Trophoblast cell (in vitro differentiated cells and primary cell): Measurements from ENCODE around the gene PPP2R5E.
"Not testable (repeated sequence)": the region's sequence is repeated elsewhere in the genome, so short reads cannot be mapped to it uniquely, and the experiment has no call there.

Source experiments
- DNase-seq, 2 donors: peaks; one replicate each; pipeline ENCODE4 v3.0.0-alpha.2; 2016
- H2AFZ ChIP-seq: 2 replicates; pipeline ENCODE4 v1.6.1; 2013; ENCODE audit warnings: low read length, moderate library complexity, mild to moderate bottlenecking; ENCODE audit not compliant: insufficient read depth, poor library complexity
- H2AK5ac ChIP-seq: 2 replicates; pipeline ENCODE4 v1.6.1; 2013; ENCODE audit warnings: mild to moderate bottlenecking, low read length
- H2BK120ac ChIP-seq: 2 replicates; pipeline ENCODE4 v1.6.1; 2013; ENCODE audit warnings: low read length, mild to moderate bottlenecking, moderate library complexity; ENCODE audit not compliant: insufficient read depth, poor library complexity
- H2BK12ac ChIP-seq: 2 replicates; pipeline ENCODE4 v1.6.1; 2013; ENCODE audit warnings: mild to moderate bottlenecking, low read length, moderate library complexity
- H2BK5ac ChIP-seq: 2 replicates; pipeline ENCODE4 v1.6.1; 2013; ENCODE audit warnings: low read length, low read depth, moderate library complexity, mild to moderate bottlenecking; ENCODE audit not compliant: poor library complexity
- H3K14ac ChIP-seq: 2 replicates; pipeline ENCODE4 v1.6.1; 2013; ENCODE audit warnings: mild to moderate bottlenecking, low read length
- H3K18ac ChIP-seq: 2 replicates; pipeline ENCODE4 v1.6.1; 2013; ENCODE audit warnings: mild to moderate bottlenecking, low read length
- H3K23ac ChIP-seq: 2 replicates; pipeline ENCODE4 v1.6.1; 2013; ENCODE audit warnings: low read length
- H3K27ac ChIP-seq: 2 replicates; pipeline ENCODE4 v1.5.1; 2013; ENCODE audit warnings: low read depth, mild to moderate bottlenecking, inconsistent platforms, low read length, moderate library complexity
- H3K27me3 ChIP-seq: 2 replicates; pipeline ENCODE4 v1.6.1; 2013; ENCODE audit warnings: inconsistent platforms, mild to moderate bottlenecking, low read length, moderate library complexity; ENCODE audit not compliant: insufficient read depth
- H3K36me3 ChIP-seq, 2 experiments: 1 replicate in 1 of 2; 2 replicates in 1 of 2; pipeline ENCODE4 v1.6.1; 2013; ENCODE audit warnings: low read length in 2 of 2, mild to moderate bottlenecking in 2 of 2, moderate library complexity in 1 of 2; ENCODE audit not compliant: insufficient read depth in 2 of 2, control insufficient read depth in 1 of 2
- H3K4ac ChIP-seq: 2 replicates; pipeline ENCODE4 v1.6.1; 2013; ENCODE audit warnings: low read depth, mild to moderate bottlenecking, low read length, moderate library complexity
- H3K4me1 ChIP-seq, 2 experiments: 1 replicate in 1 of 2; 2 replicates in 1 of 2; pipeline ENCODE4 v1.6.1; 2013; ENCODE audit warnings: low read length in 2 of 2, mild to moderate bottlenecking in 2 of 2, moderate library complexity in 1 of 2; ENCODE audit not compliant: insufficient read depth in 2 of 2, control insufficient read depth in 1 of 2
- H3K4me2 ChIP-seq: 2 replicates; pipeline ENCODE4 v1.6.1; 2013; ENCODE audit warnings: inconsistent platforms, mild to moderate bottlenecking, low read length, moderate library complexity
- H3K4me3 ChIP-seq: 2 replicates; pipeline ENCODE4 v1.5.1; 2013; ENCODE audit warnings: mild to moderate bottlenecking, low read depth, low read length, inconsistent platforms
- H3K79me1 ChIP-seq: one replicate; pipeline ENCODE4 v1.6.1; 2013; ENCODE audit warnings: low read length
- H3K79me2 ChIP-seq: 2 replicates; pipeline ENCODE4 v1.6.1; 2013; ENCODE audit warnings: low read length, mild to moderate bottlenecking; ENCODE audit not compliant: control insufficient read depth, insufficient read depth, poor library complexity
- H3K9ac ChIP-seq: 2 replicates; pipeline ENCODE4 v1.6.1; 2013; ENCODE audit warnings: mild to moderate bottlenecking, low read length
- H3K9me3 ChIP-seq: 2 replicates; pipeline ENCODE4 v1.6.1; 2013; ENCODE audit warnings: low read depth, mild to moderate bottlenecking, control low read depth, inconsistent platforms, low read length; ENCODE audit not compliant: insufficient read depth
- H4K12ac ChIP-seq: 2 replicates; pipeline ENCODE4 v1.6.1; 2013; ENCODE audit warnings: low read depth, mild to moderate bottlenecking, low read length, moderate library complexity
- H4K8ac ChIP-seq: 2 replicates; pipeline ENCODE4 v1.6.1; 2013; ENCODE audit warnings: low read depth, mild to moderate bottlenecking, low read length, moderate library complexity
- H4K91ac ChIP-seq: one replicate; pipeline ENCODE4 v1.6.1; 2013; ENCODE audit warnings: low read depth, mild to moderate bottlenecking, low read length, moderate library complexity
- WGBS: extraction: QIAGEN DNeasy Blood & Tissue Kit; methylation state at CpG from one replicate; pipeline ENCODE4 v1.1.7; 2013; ENCODE audit warnings: missing lambda C conversion rate; ENCODE audit not compliant: insufficient read length, insufficient coverage; ENCODE audit errors: extremely low coverage; 5-methylcytosine and 5-hydroxymethylcytosine counted together

The PPP2R5E gene

DNA sequence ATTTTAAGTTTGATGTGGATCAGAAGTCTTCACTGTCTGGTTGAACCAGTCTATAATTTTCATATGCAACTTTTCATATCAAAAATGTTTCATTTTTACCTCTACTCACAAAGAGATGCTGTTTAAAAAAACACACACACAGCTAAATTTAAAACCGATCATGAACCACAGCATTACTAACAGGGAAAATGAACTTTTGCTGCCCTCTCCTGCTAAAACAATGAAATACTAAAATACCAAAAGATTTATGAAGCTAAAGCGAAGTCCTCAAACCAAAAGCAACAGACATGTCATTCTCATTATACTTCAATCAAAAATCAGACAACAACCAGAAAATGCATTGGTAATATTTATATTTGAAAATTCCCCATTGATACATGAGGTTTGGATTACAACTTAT lies 171.6 kb downstream of the PPP2R5E start:
- not testable (repeated sequence) for H2AK5ac ChIP-seq, H3K9me3 ChIP-seq, H4K8ac ChIP-seq, H3K36me3 ChIP-seq, H3K23ac ChIP-seq, H2BK12ac ChIP-seq, H3K4ac ChIP-seq, H2BK5ac ChIP-seq, H3K4me2 ChIP-seq, H3K27me3 ChIP-seq, H3K9ac ChIP-seq, DNase-seq, H4K12ac ChIP-seq, H3K4me3 ChIP-seq, H3K4me1 ChIP-seq, H2AFZ ChIP-seq, H2BK120ac ChIP-seq, H3K14ac ChIP-seq, H3K79me1 ChIP-seq, H4K91ac ChIP-seq, H3K18ac ChIP-seq, H3K27ac ChIP-seq, H3K79me2 ChIP-seq
- no CpG with 5 or more reads among the region's 2 CpGs for WGBS

DNA sequence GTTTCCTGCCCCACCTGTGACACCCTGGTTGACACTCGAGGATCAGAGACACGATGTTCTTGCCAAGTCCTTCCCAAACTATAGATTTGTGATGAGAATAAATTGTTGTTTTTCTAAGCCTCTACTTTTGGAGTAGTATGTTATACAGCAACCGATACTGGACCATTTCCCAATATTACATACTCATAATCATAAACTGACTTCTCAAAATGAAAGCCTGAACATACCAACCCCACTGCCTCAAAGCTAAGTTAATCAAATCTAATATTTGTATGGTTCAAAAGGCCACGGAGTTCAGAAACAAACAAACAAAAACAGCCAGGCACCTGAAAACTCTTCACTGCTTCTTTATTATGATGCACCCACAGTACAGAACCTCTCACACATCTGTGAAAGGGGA lies 172.1 kb downstream of the PPP2R5E start:
- Histone ChIP-seq H2AK5ac (no peak overlapping the region), H4K8ac (no peak overlapping the region), H3K14ac (no peak overlapping the region), H3K9me3 (peaks cover 2% of the 10 kb centered on the region), H2AFZ (no peak overlapping the region), H3K4me1 (no peaks in the 10 kb centered on the region), H3K4ac (no peak overlapping the region), H3K9ac (no peak overlapping the region), H3K79me2 (no peaks in the 10 kb centered on the region), H3K79me1 (no peaks in the 10 kb centered on the region), H2BK5ac (no peak overlapping the region), H3K18ac (no peak overlapping the region), H3K27ac (no peak overlapping the region), H3K4me3 (no peak overlapping the region), H3K36me3 (peaks cover 3 to 5% of the 10 kb centered on the region in 2 experiments), H4K12ac (no peak overlapping the region), H3K23ac (peak overlapping the region; percentile 74), H2BK120ac (no peak overlapping the region), H4K91ac (no peak overlapping the region), H2BK12ac (no peak overlapping the region), H3K4me2 (no peak overlapping the region), H3K27me3 (no peaks in the 10 kb centered on the region)
- DNase-seq = no peak
- WGBS = no CpG with 5 or more reads among the region's 4 CpGs

DNA sequence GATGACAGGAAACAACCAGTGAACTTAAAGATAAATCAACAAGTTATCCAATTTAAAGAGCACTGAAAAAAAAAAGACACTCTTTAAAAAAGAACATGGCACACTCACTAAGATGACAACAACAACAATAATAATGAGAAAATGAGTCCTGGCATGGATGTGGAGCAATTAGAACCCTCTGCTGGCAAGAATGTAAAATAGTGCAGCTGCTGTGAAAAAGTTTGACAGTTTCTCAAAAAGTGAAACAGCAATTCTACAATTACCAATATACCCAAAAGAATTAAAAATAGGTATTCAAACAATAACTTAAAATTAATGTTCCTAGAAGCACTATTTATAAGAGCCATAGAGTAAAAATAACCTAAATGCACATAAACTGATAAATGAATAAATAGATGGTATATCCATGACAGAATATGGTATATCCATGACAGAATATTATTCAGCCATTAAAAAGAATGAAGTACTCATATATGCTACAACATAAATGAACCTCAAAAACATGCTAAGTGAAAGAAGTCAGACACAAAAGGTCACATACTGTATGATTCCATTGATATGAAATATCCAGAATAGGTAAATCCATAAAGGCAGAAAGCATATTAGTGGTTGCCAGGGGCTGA lies 175.3 kb downstream of the PPP2R5E start:
- no peak overlapping the region for H4K91ac ChIP-seq
- H2BK5ac ChIP-seq = no peak overlapping the region
- H3K79me1 ChIP-seq = no peaks in the 10 kb centered on the region
- H3K27me3 ChIP-seq = no peaks in the 10 kb centered on the region
- H3K9ac ChIP-seq = no peak overlapping the region
- no peak overlapping the region for H2BK120ac ChIP-seq
- H2AK5ac ChIP-seq = no peak overlapping the region
- no peak overlapping the region for H3K23ac ChIP-seq
- no peak overlapping the region for H2BK12ac ChIP-seq
- no peak overlapping the region for H3K4me3 ChIP-seq
- H3K4me2 ChIP-seq = no peak overlapping the region
- peaks cover 3% of the 10 kb centered on the region in 2 experiments for H3K36me3 ChIP-seq
- H4K12ac ChIP-seq = no peak overlapping the region
- no peak overlapping the region for H3K18ac ChIP-seq
- no peak overlapping the region for H4K8ac ChIP-seq
- no peak overlapping the region for H2AFZ ChIP-seq
- no peak overlapping the region for H3K27ac ChIP-seq
- H3K14ac ChIP-seq = no peak overlapping the region
- H3K4ac ChIP-seq = no peak overlapping the region
- no peaks in the 10 kb centered on the region for H3K4me1 ChIP-seq
- DNase-seq = no peak
- no peaks in the 10 kb centered on the region for H3K79me2 ChIP-seq
- peaks cover 2% of the 10 kb centered on the region for H3K9me3 ChIP-seq

DNA sequence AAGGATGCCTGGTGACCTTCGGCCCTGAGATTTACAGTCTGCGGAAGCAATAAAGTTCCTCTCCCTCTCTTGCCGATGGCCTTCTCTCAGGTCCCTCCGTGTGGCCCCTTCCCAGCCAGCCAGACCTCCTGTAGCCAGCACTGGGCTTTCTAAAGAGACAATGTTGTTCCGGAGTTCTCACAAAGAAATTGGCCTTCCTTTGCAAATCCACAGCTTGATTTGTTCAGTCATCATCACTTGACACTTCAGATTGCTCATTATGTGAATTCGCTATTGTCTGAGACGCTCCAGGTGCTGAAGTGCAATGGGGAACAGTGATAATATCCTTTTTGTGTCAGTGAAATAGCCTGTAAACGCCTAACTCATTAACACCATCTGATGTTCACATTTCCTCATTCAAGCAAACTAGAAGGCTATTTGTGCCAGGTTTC lies 180.8 kb downstream of the PPP2R5E start:
- Histone ChIP-seq H3K23ac (no peak overlapping the region), H3K4ac (no peak overlapping the region), H3K9ac (no peak overlapping the region), H3K18ac (no peak overlapping the region), H3K27me3 (no peaks in the 10 kb centered on the region), H3K36me3 (no peaks in the 10 kb centered on the region), H4K8ac (no peak overlapping the region), H3K4me2 (no peak overlapping the region), H4K91ac (no peak overlapping the region), H3K14ac (no peak overlapping the region), H3K4me1 (no peaks in the 10 kb centered on the region), H2BK120ac (no peak overlapping the region), H2BK12ac (no peak overlapping the region), H3K27ac (no peak overlapping the region), H2AFZ (no peak overlapping the region), H3K79me1 (no peaks in the 10 kb centered on the region), H3K9me3 (no peaks in the 10 kb centered on the region), H4K12ac (no peak overlapping the region), H2BK5ac (no peak overlapping the region), H2AK5ac (no peak overlapping the region), H3K4me3 (no peak overlapping the region), H3K79me2 (no peaks in the 10 kb centered on the region)
- WGBS = no CpG with 5 or more reads among the region's 8 CpGs
- no peak for DNase-seq
